B cell (primary cell): Measurements from ENCODE around the gene CADPS.

Source experiments
- EZH2 ChIP-seq: IDR thresholded peaks from 2 replicates; pipeline ENCODE4 v1.6.1; 2012; ENCODE audit warnings: borderline replicate concordance, low read depth, mild to moderate bottlenecking, moderate library complexity, low read length; ENCODE audit not compliant: insufficient read depth, poor library complexity, severe bottlenecking
- TF ChIP-seq, protein P1 (sequence below): fragments of 200-600 bp; IDR thresholded peaks from one replicate; pipeline ENCODE4 v1.8.0; 2022; ENCODE audit warnings: antibody characterized with exemption, mild to moderate bottlenecking

DNA sequence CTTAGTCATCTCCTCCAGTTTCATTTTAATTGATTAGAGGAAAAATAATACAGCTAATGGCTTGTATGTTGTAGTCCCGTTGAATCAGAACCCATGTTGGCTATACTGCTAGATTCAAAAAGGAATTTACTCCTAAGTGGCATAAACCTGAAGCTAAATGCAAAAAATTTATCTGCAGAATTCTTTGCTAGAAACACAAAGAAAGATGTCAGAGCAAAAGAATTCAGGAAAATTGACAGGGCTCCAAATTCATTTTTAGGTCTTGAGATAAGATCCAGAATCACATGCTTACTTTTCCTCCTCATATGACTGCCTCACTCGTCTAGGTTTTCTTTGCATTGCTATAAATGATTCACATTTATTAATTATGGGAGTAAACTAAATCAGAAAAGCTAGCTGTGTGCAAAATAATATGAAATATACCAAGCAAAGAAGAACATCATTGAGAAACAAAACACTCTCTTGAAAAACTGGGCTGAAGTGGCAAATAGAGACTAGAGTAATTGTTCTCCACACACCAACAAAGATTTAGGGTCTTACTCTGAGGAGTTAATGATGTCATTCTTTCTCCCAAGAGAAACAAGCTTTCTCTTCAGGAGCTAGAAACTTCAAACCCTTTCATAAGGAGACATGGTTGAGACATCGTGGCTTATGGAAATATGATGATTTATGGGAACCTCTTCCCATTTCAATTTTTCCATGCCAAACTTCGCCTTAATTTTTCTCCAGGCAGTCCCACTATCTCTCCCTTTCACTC is 407.1 kb downstream of the CADPS start:
- TF ChIP-seq, protein P1, sequence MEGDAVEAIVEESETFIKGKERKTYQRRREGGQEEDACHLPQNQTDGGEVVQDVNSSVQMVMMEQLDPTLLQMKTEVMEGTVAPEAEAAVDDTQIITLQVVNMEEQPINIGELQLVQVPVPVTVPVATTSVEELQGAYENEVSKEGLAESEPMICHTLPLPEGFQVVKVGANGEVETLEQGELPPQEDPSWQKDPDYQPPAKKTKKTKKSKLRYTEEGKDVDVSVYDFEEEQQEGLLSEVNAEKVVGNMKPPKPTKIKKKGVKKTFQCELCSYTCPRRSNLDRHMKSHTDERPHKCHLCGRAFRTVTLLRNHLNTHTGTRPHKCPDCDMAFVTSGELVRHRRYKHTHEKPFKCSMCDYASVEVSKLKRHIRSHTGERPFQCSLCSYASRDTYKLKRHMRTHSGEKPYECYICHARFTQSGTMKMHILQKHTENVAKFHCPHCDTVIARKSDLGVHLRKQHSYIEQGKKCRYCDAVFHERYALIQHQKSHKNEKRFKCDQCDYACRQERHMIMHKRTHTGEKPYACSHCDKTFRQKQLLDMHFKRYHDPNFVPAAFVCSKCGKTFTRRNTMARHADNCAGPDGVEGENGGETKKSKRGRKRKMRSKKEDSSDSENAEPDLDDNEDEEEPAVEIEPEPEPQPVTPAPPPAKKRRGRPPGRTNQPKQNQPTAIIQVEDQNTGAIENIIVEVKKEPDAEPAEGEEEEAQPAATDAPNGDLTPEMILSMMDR: no peak
- no peak for TF ChIP-seq EZH2
